Sigmoid colon (tissue), 4 donors: Measurements from ENCODE around the gene KIRREL3.

Source experiments
- POLR2A ChIP-seq, 2 donors: fragments of 450-650 bp; IDR thresholded peaks; one replicate each; pipeline ENCODE4 v1.6.1; 2016; ENCODE audit warnings: antibody characterized with exemption in 2 of 2, mild to moderate bottlenecking in 2 of 2, moderate library complexity in 2 of 2
- POLR2AphosphoS5 ChIP-seq, 4 donors: sonication (generic); formaldehyde crosslinking; IDR thresholded peaks; one replicate each; pipeline ENCODE4 v1.6.1; 2017; ENCODE audit warnings: antibody characterized with exemption in 4 of 4
- TF ChIP-seq, protein P1 (sequence below), 4 experiments: fragments of 450-650 bp in 3 of 4; fragments of 200-600 bp in 1 of 4; IDR thresholded peaks; one replicate each; pipeline ENCODE4 v1.5.1; 2016 to 2019; ENCODE audit warnings: antibody characterized with exemption in 4 of 4, mild to moderate bottlenecking in 3 of 4, moderate library complexity in 2 of 4

DNA sequence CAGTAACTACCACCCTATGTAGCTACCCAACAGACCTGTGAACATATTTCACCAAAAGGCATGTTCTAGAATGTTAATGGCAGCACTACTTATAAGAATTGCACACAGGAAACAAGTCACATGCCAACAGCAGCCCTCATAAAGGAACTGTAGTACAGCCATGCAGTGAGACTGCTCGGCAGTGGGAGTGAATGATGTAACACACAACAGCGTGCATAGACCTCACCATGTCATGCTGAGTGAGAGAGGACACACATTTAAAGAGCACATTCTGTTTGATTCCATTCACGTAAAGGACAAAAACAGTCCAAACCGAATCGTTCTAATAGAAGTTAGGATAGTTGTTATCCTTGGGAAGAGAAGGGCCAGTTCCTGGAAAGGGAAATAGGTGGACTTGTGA lies 27.2 kb upstream of the KIRREL3 start:
- TF ChIP-seq, protein P1, sequence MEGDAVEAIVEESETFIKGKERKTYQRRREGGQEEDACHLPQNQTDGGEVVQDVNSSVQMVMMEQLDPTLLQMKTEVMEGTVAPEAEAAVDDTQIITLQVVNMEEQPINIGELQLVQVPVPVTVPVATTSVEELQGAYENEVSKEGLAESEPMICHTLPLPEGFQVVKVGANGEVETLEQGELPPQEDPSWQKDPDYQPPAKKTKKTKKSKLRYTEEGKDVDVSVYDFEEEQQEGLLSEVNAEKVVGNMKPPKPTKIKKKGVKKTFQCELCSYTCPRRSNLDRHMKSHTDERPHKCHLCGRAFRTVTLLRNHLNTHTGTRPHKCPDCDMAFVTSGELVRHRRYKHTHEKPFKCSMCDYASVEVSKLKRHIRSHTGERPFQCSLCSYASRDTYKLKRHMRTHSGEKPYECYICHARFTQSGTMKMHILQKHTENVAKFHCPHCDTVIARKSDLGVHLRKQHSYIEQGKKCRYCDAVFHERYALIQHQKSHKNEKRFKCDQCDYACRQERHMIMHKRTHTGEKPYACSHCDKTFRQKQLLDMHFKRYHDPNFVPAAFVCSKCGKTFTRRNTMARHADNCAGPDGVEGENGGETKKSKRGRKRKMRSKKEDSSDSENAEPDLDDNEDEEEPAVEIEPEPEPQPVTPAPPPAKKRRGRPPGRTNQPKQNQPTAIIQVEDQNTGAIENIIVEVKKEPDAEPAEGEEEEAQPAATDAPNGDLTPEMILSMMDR (IDR thresholded peaks at IDR 0.05) = no peak
- TF ChIP-seq POLR2AphosphoS5 (IDR thresholded peaks at IDR 0.05) = no peak
- TF ChIP-seq POLR2A (IDR thresholded peaks at IDR 0.05) = no peak
